Coronary artery (tissue), 2 donors: ENCODE measurements around the gene PPM1H.

Experiments
- DNase-seq: peaks from one replicate; pipeline ENCODE4 v3.0.0-alpha.2; 2017; ENCODE audit warnings: low spot score
- H3K27ac ChIP-seq, 2 donors: fragments of 200-600 bp; sonication (generic); one replicate each; pipeline ENCODE4 v1.5.1; 2016 to 2019
- H3K4me3 ChIP-seq: fragments of 200-600 bp; sonication (generic); 2 replicates; pipeline ENCODE4 v1.5.1; 2016; ENCODE audit warnings: mild to moderate bottlenecking, moderate library complexity
- TF ChIP-seq, protein P1 (sequence below): fragments of 200-600 bp; sonication (generic); IDR thresholded peaks from one replicate; pipeline ENCODE4 v1.5.1; 2019; ENCODE audit warnings: antibody characterized with exemption

The PPM1H gene

DNA sequence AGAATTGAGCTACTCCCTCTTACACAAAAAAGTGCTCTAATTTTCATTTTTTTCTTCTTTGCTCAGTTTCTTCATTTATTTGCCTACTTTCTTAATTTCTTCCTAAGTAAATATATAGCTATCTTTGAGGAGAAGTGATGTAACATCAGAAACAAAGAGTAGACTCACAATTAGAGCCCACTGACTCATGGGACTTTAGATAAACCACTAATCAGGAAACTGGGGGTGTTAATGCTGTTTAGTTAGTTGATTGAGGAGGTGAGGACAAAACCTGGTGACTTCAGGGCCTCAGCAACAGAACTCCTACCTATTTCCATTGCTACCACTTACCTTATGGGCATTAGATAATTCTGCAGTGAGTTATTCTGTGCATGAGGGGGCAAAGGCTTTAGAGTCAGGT is 316.6 kb downstream of the PPM1H start:
- TF ChIP-seq, protein P1, sequence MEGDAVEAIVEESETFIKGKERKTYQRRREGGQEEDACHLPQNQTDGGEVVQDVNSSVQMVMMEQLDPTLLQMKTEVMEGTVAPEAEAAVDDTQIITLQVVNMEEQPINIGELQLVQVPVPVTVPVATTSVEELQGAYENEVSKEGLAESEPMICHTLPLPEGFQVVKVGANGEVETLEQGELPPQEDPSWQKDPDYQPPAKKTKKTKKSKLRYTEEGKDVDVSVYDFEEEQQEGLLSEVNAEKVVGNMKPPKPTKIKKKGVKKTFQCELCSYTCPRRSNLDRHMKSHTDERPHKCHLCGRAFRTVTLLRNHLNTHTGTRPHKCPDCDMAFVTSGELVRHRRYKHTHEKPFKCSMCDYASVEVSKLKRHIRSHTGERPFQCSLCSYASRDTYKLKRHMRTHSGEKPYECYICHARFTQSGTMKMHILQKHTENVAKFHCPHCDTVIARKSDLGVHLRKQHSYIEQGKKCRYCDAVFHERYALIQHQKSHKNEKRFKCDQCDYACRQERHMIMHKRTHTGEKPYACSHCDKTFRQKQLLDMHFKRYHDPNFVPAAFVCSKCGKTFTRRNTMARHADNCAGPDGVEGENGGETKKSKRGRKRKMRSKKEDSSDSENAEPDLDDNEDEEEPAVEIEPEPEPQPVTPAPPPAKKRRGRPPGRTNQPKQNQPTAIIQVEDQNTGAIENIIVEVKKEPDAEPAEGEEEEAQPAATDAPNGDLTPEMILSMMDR = no peak
- DNase-seq = no peak
- Histone ChIP-seq H3K27ac (no peak overlapping the region), H3K4me3 (no peak overlapping the region)

DNA sequence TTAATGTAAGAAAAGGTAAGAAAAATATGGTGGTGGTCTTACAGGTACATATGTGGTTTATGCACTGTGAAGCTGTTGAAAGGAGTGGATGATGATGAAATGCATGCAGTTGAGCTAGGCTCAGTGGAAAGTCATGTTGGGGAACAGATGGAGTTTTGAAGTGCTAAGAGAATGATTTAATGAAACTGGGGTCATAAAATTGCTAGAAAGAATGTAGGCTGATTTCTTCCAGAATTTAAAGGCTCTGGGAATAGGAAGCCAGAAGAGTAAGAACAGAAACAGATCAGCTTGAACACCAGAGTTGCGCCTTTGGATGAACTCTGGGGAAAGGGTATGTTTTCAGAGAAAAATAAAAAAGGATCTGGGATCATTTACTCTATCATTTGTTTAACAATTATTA is 321.9 kb downstream of the PPM1H start:
- Histone ChIP-seq H3K4me3 (no peak overlapping the region), H3K27ac (no peak overlapping the region)
- no peak for DNase-seq
- TF ChIP-seq, protein P1 = no peak

GRCh38 chr12:62606654-62607053 is 328.3 kb downstream of the PPM1H start:
- no peak for DNase-seq
- TF ChIP-seq, protein P1 = no peak
- Histone ChIP-seq H3K27ac (no peak overlapping the region), H3K4me3 (no peak overlapping the region)

GRCh38 chr12:62605981-62606380 is 329.0 kb downstream of the PPM1H start:
- DNase-seq = no peak
- TF ChIP-seq, protein P1 = no peak
- H3K27ac ChIP-seq = no peak overlapping the region
- H3K4me3 ChIP-seq = peak overlapping the region; percentile 88

DNA sequence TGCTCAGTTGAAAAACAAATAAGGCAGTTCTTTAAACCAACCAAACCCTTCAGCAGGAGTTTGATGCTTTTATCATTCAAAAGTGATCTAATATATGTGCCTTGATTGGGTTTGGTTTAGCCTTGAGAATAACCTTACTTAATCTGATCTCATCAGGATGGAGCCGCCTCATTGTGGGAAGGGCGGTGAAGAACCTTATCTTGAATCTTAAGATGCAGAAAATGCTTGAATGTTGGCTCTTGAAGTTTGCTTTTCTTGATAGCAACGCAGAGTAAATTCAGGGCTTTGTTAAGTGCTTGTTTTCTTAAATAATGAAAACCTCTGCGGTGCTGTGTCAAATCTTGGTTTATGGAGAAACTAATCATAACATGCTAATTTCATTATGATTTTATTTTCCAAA is 330.1 kb downstream of the PPM1H start:
- Histone ChIP-seq H3K4me3 (peak overlapping the region; percentile 88), H3K27ac (no peak overlapping the region)
- TF ChIP-seq, protein P1 = no peak
- no peak for DNase-seq

GRCh38 chr12:62604373-62604772 is 330.6 kb downstream of the PPM1H start:
- Histone ChIP-seq H3K27ac (no peak overlapping the region), H3K4me3 (peak overlapping the region; percentile 88)
- TF ChIP-seq, protein P1 = no peak
- no peak for DNase-seq

DNA sequence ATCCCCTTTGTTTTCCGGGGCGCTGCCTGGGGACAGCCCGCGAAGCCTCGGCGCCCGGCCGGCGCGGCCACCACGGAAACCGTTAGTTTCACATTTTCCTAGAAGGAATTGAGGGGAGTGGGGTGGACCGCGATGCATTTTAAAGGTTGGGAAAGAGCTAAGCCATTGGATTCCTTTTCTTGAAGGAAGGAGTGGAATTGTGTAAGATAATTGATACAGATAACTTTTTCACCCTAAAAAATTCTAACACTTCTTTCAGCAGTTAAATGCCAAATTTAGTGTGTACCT is 331.2 kb downstream of the PPM1H start:
- TF ChIP-seq, protein P1 = no peak
- peak overlapping the region; percentile 88 for H3K4me3 ChIP-seq
- DNase-seq = no peak

More for the DNA sequence above, 331.2 kb downstream of the PPM1H start:
- H3K27ac ChIP-seq = peak overlapping the region; percentile 98 to 99
